Measurements from ENCODE around the gene CCP110. TPM values are rescaled to one million over a fixed set of nuclear protein-coding genes. Genes with fewer than 3 reads are reported as not detected.

CCP110 gene
- total RNA-seq, 6 experiments from 2014 or later: 2.6 to 5.6 (median 4.2) TPM

DNA sequence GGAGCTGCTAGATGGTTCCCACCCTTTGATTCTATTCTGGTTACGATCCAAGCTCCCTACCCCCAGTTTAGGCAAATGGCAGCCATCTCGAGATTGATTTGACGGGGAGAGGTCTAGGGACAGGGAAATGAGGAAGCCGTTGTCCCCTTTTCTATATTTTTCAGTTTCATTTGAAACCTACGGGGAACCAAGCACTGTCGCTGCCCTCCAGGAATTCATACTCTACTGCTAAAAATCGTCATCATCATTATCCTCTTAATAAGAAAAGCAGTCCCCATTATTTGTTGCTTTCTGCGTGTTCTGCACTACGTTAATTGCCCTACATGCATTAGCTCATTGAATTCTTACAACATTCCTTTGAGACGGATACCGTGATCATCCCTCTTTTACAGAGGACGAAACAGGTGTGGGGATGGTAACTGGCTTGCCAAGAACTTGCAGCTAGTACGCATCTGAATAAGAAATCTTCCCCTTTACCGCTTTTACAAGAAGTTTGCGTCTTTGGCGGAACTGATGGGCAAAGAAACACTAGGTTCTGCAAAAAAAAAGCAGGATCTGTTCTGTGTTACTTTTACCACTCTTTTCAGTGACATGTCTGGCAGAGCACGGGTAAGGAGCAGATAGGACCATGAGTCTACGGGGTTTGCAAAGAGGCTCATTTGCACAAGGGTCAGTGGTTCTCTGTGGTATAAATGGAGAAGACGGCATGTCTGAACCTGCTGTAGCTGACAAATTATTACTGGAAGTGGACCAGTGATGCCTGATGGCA is 1.1 kb downstream of the CCP110 start:
- H3K4me3 ChIP-seq: peak overlapping the region; percentile 74 to 90 (median 83)
- TF ChIP-seq, protein P1, sequence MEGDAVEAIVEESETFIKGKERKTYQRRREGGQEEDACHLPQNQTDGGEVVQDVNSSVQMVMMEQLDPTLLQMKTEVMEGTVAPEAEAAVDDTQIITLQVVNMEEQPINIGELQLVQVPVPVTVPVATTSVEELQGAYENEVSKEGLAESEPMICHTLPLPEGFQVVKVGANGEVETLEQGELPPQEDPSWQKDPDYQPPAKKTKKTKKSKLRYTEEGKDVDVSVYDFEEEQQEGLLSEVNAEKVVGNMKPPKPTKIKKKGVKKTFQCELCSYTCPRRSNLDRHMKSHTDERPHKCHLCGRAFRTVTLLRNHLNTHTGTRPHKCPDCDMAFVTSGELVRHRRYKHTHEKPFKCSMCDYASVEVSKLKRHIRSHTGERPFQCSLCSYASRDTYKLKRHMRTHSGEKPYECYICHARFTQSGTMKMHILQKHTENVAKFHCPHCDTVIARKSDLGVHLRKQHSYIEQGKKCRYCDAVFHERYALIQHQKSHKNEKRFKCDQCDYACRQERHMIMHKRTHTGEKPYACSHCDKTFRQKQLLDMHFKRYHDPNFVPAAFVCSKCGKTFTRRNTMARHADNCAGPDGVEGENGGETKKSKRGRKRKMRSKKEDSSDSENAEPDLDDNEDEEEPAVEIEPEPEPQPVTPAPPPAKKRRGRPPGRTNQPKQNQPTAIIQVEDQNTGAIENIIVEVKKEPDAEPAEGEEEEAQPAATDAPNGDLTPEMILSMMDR (IDR thresholded peaks at IDR 0.05): no peak
- no peak for TF ChIP-seq POLR2A (IDR thresholded peaks at IDR 0.05)
- H3K27ac ChIP-seq: peak overlapping the region in 1 of 3 donors; percentile 13
- no peaks in the 10 kb centered on the region for H3K9me3 ChIP-seq
- WGBS (ENCODE audit: insufficient coverage, low coverage, low lambda C conversion rate, missing lambda C conversion rate): 37% methylated on average over 19 of the region's 19 CpGs
- no peak for ATAC-seq
- no peaks in the 10 kb centered on the region for H3K4me1 ChIP-seq
- H3K27me3 ChIP-seq: no peaks in the 10 kb centered on the region
- intact Hi-C loops (cut with DNase I): no loop called here
- DNase-seq: no peak
- H3K36me3 ChIP-seq: peaks cover 0 to 2% (median 0%) of the 10 kb centered on the region in 4 donors

DNA sequence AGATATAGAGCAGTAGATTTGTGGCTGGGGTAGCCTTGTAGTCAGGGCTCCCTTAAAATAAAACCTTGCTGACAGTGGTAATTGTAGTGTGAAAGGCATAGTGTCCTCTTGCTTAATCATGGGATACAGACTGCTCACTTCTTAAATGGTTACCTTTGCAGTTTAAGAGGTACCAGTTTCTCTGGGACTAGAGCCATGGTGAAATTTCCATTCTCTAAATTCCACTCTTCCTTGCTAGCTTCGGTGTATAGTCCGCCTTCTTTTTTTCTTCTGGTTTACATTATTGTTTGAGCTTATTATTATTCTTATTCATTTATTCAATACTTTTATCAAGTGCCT is 1.6 kb downstream of the CCP110 start:
- H3K27me3 ChIP-seq: no peaks in the 10 kb centered on the region
- H3K9me3 ChIP-seq: no peaks in the 10 kb centered on the region
- WGBS (ENCODE audit: insufficient coverage, low coverage, low lambda C conversion rate, missing lambda C conversion rate): 100% methylated on average over 2 of the region's 2 CpGs
- peaks cover 0 to 2% (median 0%) of the 10 kb centered on the region in 4 donors for H3K36me3 ChIP-seq
- peak overlapping the region in 1 of 3 donors; percentile 83 for H3K4me3 ChIP-seq
- intact Hi-C loops (cut with DNase I): no loop called here
- TF ChIP-seq, protein P1 (IDR thresholded peaks at IDR 0.05): no peak
- TF ChIP-seq POLR2A (IDR thresholded peaks at IDR 0.05): no peak
- ATAC-seq (no peak), DNase-seq (no peak)
- H3K4me1 ChIP-seq: no peaks in the 10 kb centered on the region
- H3K27ac ChIP-seq: no peak overlapping the region

DNA sequence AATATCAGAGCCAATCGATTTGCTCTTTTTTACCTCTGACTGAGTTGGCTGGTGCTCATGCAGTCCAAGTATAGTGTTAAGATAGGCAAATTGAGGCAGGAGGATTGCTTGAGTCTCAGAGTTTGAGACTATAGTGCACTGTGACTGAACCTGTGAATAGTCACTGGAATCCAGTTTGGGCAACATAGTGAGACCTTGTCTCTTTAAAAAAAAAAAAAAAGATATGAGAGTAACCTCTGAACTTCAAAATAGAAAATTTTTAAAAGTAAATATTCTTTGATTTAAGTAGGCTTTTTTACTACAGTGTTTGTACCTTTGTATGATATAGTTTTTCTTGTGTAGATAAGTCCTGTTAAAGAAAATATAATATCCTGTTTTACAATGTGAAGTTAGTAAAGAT is 3.4 kb downstream of the CCP110 start:
- Histone ChIP-seq H3K27ac (no peak overlapping the region), H3K9me3 (no peaks in the 10 kb centered on the region), H3K36me3 (peaks cover 0 to 2% (median 0%) of the 10 kb centered on the region in 4 donors), H3K4me1 (no peaks in the 10 kb centered on the region), H3K4me3 (no peak overlapping the region), H3K27me3 (no peaks in the 10 kb centered on the region)
- DNase-seq: no peak
- intact Hi-C loops (cut with DNase I): no loop called here
- ATAC-seq: no peak
- 91% methylated on average over 1 of the region's 1 CpG for WGBS (ENCODE audit: insufficient coverage, low coverage, low lambda C conversion rate, missing lambda C conversion rate)
- TF ChIP-seq POLR2A (IDR thresholded peaks at IDR 0.05): no peak
- TF ChIP-seq, protein P1 (IDR thresholded peaks at IDR 0.05): no peak

DNA sequence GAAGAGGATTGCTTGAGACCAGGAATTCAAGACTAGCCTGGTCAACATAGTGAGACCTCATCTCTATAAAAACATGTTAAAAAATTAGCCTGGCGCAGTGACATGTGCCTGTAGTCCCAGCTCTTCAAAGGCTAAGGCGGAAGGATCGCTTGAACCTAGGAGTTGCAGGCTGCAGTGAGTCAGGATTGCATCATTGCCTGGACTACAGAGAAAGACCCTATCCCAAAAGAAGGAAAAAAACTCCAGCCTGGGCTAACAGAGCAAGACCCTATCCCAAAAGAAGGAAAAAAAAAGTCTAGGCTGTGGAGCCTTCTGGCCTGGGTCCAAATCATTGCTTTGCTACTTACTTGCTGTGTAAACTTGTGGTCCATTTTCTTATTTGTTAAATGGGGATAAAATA is 4.9 kb downstream of the CCP110 start:
- TF ChIP-seq POLR2A (IDR thresholded peaks at IDR 0.05): no peak
- WGBS (ENCODE audit: insufficient coverage, low coverage, low lambda C conversion rate, missing lambda C conversion rate): 90% methylated on average over 2 of the region's 3 CpGs
- H3K27me3 ChIP-seq: no peaks in the 10 kb centered on the region
- H3K9me3 ChIP-seq: no peaks in the 10 kb centered on the region
- no peaks in the 10 kb centered on the region for H3K4me1 ChIP-seq
- intact Hi-C loops (cut with DNase I): no loop called here
- H3K27ac ChIP-seq: no peak overlapping the region
- no peak for DNase-seq
- no peak for ATAC-seq
- no peak overlapping the region for H3K4me3 ChIP-seq
- peaks cover 0 to 12% (median 0%) of the 10 kb centered on the region in 4 donors for H3K36me3 ChIP-seq

DNA sequence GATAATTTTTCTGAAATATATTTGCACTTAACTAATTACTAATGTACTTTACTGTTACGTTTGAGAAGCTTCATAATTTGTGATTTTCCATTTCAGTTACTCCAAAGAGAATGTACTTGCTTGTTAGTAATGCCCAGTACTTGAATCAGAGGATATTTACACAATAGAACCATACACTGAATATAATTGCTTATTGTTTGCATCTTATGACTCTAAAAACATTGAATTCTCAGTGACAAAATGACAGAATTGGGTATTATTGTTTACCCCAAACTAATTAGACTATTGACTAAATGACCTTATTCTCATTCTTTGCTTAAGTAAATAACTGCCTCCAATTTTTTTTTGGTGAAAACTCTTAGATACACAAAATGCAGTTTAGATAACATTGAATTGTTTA is 8.9 kb downstream of the CCP110 start:
- no peaks in the 10 kb centered on the region for H3K9me3 ChIP-seq
- intact Hi-C loops (cut with DNase I): no loop called here
- H3K27ac ChIP-seq: no peak overlapping the region
- H3K27me3 ChIP-seq: no peaks in the 10 kb centered on the region
- no peak overlapping the region for H3K4me3 ChIP-seq
- peaks cover 0 to 12% (median 0%) of the 10 kb centered on the region in 4 donors for H3K36me3 ChIP-seq
- DNase-seq (no peak), ATAC-seq (no peak)
- TF ChIP-seq, protein P1 (IDR thresholded peaks at IDR 0.05): no peak
- TF ChIP-seq POLR2A (IDR thresholded peaks at IDR 0.05): no peak
- H3K4me1 ChIP-seq: no peaks in the 10 kb centered on the region
- WGBS (ENCODE audit: insufficient coverage, low coverage, low lambda C conversion rate, missing lambda C conversion rate): 100% methylated on average over 1 of the region's 1 CpG
